K562 (cell line): ENCODE measurements around the gene NCOA3.

Source experiments
- IRF2 ChIP-seq: sonication (generic); formaldehyde crosslinking; IDR thresholded peaks from 2 replicates; pipeline ENCODE4 v1.8.1; 2022; ENCODE audit warnings: mild to moderate bottlenecking, missing genetic modification reagents
- MTA1 ChIP-seq: fragments of 450-650 bp; IDR thresholded peaks from 2 replicates; pipeline ENCODE4 v1.6.1; 2017; ENCODE audit warnings: borderline replicate concordance
- RBM34 ChIP-seq: fragments of 200-400 bp; formaldehyde crosslinking; IDR thresholded peaks from 2 replicates; pipeline ENCODE4 v1.6.1; 2018; ENCODE audit warnings: low read length, borderline replicate concordance; ENCODE audit not compliant: insufficient read depth
- ZBTB33 ChIP-seq: sonication (generic); formaldehyde crosslinking; IDR thresholded peaks from 2 replicates; pipeline ENCODE4 v1.8.1; 2023; ENCODE audit warnings: mild to moderate bottlenecking, missing genetic modification reagents
- TF ChIP-seq, protein P1 (sequence below): fragments of 250-450 bp; sonication (Bioruptor Pico); IDR thresholded peaks from 2 replicates; pipeline ENCODE4 v1.5.0; 2020; ENCODE audit warnings: mild to moderate bottlenecking, borderline replicate concordance

GRCh38 chr20:47558295-47559066 lies 56.8 kb downstream of the NCOA3 start:
- TF ChIP-seq MTA1 (no peak), RBM34 (no peak), ZBTB33 (no peak), IRF2 (CRISPR knock-in tag) (no peak)
- TF ChIP-seq, protein P1, sequence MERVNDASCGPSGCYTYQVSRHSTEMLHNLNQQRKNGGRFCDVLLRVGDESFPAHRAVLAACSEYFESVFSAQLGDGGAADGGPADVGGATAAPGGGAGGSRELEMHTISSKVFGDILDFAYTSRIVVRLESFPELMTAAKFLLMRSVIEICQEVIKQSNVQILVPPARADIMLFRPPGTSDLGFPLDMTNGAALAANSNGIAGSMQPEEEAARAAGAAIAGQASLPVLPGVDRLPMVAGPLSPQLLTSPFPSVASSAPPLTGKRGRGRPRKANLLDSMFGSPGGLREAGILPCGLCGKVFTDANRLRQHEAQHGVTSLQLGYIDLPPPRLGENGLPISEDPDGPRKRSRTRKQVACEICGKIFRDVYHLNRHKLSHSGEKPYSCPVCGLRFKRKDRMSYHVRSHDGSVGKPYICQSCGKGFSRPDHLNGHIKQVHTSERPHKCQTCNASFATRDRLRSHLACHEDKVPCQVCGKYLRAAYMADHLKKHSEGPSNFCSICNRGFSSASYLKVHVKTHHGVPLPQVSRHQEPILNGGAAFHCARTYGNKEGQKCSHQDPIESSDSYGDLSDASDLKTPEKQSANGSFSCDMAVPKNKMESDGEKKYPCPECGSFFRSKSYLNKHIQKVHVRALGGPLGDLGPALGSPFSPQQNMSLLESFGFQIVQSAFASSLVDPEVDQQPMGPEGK (CRISPR knock-in tag), result no peak
